HG03571 (cell line): ENCODE results near the gene NAAA.
"Not testable (repeated sequence)": the region's sequence is repeated elsewhere in the genome, so short reads cannot be mapped to it uniquely, and the experiment has no call there.

ENCODE experiments used
- ATAC-seq: cut with Tn5 transposase; IDR thresholded peaks from one replicate; pipeline ENCODE4 v1.9.1; 2021; ENCODE audit not compliant: unreplicated experiment

Gene NAAA

GRCh38 chr4:75920327-75920726 lies 20.5 kb downstream of the NAAA start:
- ATAC-seq, result no peak

DNA sequence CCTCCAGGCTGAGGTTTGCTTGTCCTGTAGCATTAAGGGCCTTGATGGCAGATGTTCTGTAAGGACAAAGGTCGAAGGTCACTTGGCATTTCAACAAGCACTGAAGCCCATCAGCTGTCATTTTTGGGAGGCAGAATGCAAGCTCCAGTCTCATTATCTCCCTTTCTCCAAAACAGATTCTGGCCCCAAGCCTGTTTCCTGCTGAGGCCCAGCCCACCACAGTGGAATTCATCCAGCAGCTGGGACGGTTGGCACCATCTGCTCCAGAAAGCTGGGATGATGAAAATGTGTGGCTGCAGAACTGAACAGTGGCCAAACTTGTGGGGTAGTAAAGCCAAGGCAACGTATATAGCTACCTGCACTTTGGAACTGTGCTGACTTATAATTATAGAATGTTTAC lies 20.9 kb downstream of the NAAA start:
- no peak for ATAC-seq

GRCh38 chr4:75916091-75916661 lies 24.6 kb downstream of the NAAA start:
- peak; percentile 57 for ATAC-seq

DNA sequence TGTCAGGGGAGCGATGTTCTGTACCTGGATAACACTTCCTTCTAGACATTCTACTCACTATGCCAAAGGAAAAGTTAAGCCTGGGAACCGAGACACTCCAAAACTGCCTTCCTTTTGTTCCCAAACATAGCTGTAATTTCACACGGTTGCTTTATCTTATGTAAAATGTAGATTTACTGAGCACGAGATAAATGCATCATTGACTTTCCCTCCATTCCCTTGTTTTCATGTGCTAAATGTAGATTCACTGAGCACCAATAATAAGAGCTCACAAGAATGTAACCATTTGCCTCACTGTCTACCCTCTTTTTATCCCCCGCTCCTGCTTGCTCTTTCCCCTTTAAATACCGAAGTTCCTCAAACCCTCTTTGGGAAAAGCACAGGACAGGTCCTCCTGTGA lies 27.8 kb downstream of the NAAA start:
- ATAC-seq, result no peak

GRCh38 chr4:75910831-75911230 lies 30.0 kb downstream of the NAAA start:
- ATAC-seq, result not testable (repeated sequence)

- ATAC-seq, result no peak
Observed at GRCh38 chr4:75909405-75909804, 31.4 kb downstream of the NAAA start.

DNA sequence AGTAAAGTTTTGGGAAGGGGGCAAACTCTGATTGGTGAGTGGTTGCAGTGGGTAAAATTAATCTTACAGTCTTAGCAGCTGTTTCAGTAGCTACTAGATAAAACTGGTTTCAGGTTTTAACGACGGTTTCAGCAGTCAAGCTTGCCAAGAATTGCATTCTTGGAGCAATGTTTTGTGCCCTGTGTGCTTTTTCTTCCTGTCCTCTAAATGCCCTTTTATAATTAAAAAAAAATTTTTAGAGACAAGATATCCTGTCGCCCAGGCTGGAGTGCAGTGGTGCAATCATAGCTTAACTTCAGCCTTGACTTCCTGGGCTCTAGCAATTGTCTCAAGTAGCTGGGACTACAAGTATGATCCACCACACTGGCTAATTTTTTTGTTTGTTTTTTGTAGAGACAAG lies 32.3 kb downstream of the NAAA start:
- no peak for ATAC-seq

GRCh38 chr4:75907966-75908365 lies 32.8 kb downstream of the NAAA start:
- no peak for ATAC-seq

GRCh38 chr4:75904076-75904475 lies 36.7 kb downstream of the NAAA start:
- no peak for ATAC-seq

GRCh38 chr4:75902352-75902751 lies 38.5 kb downstream of the NAAA start, which contains the start of gene PPEF2:
Gene PPEF2, minus strand, starts transcription at chr4:75902452. Its CDS starts 6,127 bp downstream, at chr4:75896325.
- ATAC-seq, result no peak

GRCh38 chr4:75898536-75898935 lies 42.3 kb downstream of the NAAA start:
- ATAC-seq, result no peak

DNA sequence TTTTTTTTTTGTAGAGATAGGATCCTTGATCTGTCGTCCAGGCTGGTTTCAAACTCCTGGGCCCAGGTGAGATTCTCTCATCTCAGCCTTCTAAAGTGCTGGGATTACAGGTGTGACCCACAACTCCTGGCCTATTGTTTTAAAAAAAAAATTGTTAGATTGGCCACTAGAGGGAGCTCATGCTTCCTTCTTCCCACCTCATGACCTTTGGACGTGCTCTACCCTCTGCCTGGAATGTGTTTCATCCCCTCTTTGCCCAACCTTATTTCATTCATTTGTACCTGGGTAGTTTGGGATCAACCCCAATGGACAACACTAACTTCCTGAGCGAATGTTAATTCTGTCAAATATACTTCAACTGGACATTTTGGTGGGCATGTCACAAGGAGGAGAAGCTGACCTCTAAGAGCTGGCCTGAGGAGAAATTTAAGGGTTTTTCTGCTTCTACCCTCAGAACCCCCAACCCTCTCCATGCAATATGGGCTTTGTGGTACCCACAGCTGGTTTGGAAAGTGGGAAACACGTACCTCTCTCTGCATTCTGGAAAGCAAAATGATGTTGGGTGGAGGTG lies 45.0 kb downstream of the NAAA start:
- no peak for ATAC-seq

DNA sequence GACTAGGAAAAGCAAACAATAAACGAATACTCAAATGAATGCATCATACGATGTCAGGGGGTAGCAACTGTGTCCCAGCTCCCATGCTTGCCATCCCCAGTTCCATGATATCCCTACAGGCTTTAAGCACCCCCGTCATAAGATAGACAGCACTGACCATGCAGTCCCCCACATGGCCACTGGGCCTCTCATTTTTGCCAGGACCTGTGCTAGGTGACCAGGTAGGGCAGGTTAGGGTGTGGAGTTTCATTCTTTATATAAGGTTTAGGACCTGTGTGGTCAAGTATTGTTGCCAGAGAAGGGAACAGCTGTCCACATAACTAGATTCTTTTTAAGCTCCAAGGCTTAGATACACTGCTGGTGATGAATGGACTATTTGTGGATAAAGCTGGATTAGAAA lies 48.3 kb downstream of the NAAA start:
- ATAC-seq, result no peak

DNA sequence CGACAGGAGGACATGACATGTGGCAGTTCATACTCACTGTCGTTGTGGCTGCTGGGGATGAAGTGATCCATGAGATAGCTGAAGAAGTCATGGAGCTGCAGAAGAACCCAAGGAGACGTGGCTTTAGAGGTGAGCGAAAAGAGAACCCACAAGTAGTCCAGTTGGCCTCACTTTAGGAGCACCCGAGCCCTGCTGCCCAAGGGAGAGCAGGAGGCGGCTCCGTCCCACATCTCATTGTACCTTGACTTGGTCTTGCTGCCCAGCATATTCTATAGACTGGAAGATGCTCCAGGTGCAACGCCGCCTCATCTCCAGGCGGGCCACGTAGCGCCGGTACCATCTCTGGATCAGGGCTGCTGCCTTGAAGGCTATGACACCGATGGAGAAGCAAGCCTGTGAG lies 49.2 kb downstream of the NAAA start:
- no peak for ATAC-seq

DNA sequence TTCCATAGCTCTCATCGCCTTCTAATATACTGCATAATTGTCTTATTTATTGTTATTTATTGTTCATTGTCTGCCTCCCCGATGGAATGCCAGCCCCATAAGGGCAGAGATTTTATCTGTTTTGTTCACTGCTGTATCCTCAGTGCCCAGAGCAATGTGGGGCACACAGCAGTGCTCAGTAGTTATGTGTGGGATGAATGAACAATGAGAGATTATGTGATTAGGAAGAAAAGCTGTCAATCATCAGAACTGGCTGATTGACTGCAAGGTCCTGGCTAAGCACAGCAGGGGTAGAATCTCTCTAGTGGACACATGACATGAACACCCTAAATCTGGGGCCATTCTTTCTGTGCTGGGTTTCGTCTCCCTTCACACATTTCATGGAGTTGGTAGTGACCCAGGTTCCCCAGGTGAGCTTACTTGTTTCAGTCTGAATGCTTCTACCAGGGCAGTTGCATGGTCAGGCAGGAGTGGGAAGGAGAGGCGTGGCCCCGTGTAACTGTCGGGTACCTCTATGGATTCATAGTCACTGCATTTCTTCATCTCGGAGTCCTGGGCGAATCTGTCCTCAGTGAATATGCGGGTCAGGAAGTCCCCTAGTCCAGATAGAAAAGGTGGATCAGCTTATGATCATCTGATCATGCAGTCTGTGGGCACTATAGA lies 51.1 kb downstream of the NAAA start:
- ATAC-seq, result no peak

DNA sequence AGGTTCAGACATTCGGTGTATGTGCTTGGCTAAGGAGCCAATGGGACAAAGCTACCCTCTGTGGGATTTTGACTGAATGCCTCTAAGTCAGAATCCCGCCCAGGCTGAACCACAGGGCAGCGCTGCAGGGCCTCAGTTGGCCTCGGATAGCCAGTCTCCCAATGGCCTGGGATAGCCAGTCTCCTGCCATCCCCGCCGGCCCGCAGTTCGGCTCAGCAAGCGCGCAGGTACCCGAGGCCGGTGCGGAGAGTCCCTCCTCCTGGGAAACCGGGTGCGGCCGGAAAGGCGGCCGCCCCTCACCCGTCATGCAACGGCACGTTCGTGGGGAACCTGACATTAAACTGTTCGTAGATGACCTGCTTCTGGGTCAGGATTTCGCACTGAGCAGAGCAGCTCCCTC lies 54.7 kb downstream of the NAAA start:
- no peak for ATAC-seq

- ATAC-seq, result no peak
Observed at GRCh38 chr4:75881476-75881875, 59.3 kb downstream of the NAAA start.

- ATAC-seq, result no peak
Observed at GRCh38 chr4:75880278-75880677, 60.5 kb downstream of the NAAA start.

- ATAC-seq, result no peak
Observed at GRCh38 chr4:75878246-75878756, 62.5 kb downstream of the NAAA start.

DNA sequence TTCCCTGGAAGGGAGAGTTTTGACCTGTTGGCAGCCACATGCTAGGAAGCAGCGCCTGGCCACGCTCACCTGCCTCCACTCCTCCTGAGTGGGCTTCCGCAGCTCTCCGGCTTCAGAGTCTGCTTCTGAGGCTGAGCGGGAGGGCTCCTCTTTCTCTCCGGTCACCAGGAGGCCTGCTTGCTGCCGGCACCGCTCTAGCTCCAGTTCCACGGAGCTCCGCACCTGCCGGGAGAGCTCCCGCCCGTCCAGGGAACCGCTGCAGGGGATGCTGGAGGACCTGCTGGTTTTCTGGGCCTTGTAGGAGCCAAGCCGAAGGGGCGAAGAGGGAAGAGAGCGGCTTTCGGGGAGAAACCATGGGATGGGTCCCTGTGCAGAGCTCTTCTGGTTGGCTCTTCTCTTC lies 64.6 kb downstream of the NAAA start:
- no peak for ATAC-seq

GRCh38 chr4:75869100-75869499 lies 71.7 kb downstream of the NAAA start:
- no peak for ATAC-seq

DNA sequence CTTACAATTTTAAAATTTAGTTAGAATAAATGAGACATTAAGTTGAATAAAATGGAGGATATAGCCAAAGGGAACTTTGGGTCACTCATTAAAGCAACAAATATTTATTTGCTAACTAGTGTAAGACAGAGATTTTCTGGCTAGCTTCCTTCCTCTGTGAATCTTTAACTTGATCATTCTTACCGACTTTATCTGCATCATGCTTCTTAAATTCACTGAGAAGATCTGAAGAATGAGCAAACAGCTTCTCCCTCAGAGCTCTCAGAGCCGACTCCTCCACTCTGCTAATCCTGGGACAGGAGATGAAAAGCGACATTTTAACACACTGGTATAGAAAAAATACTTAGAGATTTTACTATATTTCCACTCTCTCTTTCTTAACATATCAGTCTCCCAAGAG lies 73.7 kb downstream of the NAAA start:
- no peak for ATAC-seq
